SK-N-MC (cell line): Measurements from ENCODE around the gene ERBB4.

Source experiments
- EZH2 ChIP-seq: fragments of 200-600 bp; sonication (generic); IDR thresholded peaks from one replicate; pipeline ENCODE4 v1.6.1; 2017; ENCODE audit warnings: antibody characterized with exemption
- POLR2AphosphoS5 ChIP-seq: IDR thresholded peaks from 2 replicates; pipeline ENCODE4 v1.6.1; 2012; ENCODE audit warnings: mild to moderate bottlenecking, low read depth, low read length, borderline replicate concordance

GRCh38 chr2:212145121-212145520 is 393.5 kb downstream of the ERBB4 start:
- no peak for TF ChIP-seq POLR2AphosphoS5
- no peak for TF ChIP-seq EZH2
